Ishikawa (cell line): ENCODE data around the gene UPK2.

Experiments used
- CREB1 ChIP-seq: IDR thresholded peaks from 2 replicates; pipeline ENCODE4 v1.6.1; 2012; ENCODE audit warnings: low read depth
- USF1 ChIP-seq: IDR thresholded peaks from 2 replicates; pipeline ENCODE4 v1.6.1; 2012
- ZBTB7A ChIP-seq: IDR thresholded peaks from 2 replicates; pipeline ENCODE4 v1.6.1; 2012; ENCODE audit warnings: low read depth

GRCh38 chr11:118984825-118985224 lies 28.7 kb downstream of the UPK2 start:
- no peak for TF ChIP-seq CREB1
- TF ChIP-seq ZBTB7A, result no peak
- no peak for TF ChIP-seq USF1
